MM.1S (cell line): ENCODE results near the gene HABP4.

Experiments
- CTCF ChIP-seq: fragments of 300-600 bp; sonication (generic); IDR thresholded peaks from 2 replicates; pipeline ENCODE4 v1.5.1; 2016; ENCODE audit warnings: antibody characterized with exemption, low read length, mixed read lengths
- EZH2 ChIP-seq: fragments of 300-600 bp; sonication (generic); optimal IDR thresholded peaks from 2 replicates; pipeline ENCODE3; 2017; ENCODE audit warnings: low read depth, mild to moderate bottlenecking, antibody characterized with exemption, low read length, mixed read lengths

DNA sequence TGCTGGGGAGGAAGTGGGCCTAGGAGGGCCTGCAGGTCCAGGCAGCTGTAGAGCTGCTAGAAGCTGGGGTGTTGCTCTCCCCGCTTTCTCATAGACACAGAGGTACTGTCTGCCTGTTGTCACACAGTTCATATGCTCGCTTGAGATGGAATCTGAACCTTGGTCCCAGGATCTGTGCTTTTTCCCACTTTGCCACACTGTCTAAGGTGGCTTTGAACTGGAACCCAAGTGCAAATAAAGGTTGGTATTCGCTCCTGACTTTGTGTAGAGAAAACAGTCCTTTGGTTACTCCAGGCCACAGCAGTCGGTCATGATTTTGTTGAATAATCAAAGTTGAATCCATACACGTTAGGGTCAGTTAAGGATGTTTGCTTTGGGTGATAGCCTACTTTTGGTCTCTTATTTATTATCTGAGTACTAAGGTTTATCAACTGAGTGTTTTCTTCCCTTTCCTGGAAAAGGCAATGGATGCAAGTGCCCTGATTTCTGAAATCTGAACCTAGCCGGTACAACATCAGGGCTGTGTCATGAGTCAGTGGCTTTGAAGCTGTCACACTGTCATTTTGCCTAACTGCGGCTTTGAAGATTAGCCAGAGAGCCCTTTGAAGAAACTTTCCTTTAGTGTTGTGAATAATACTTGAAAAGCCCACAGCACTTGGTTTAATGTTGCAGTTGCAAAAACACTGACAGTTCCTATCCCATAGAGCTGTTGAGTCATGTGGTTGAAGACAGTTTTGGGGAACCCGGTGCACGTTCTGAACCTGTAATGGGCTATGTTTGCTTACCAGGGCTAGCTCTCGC, 41.3 kb downstream of the HABP4 start:
- TF ChIP-seq CTCF (no peak), EZH2 (no peak)
